ENCODE results near the gene PPFIBP1.

- TF ChIP-seq, protein P1, sequence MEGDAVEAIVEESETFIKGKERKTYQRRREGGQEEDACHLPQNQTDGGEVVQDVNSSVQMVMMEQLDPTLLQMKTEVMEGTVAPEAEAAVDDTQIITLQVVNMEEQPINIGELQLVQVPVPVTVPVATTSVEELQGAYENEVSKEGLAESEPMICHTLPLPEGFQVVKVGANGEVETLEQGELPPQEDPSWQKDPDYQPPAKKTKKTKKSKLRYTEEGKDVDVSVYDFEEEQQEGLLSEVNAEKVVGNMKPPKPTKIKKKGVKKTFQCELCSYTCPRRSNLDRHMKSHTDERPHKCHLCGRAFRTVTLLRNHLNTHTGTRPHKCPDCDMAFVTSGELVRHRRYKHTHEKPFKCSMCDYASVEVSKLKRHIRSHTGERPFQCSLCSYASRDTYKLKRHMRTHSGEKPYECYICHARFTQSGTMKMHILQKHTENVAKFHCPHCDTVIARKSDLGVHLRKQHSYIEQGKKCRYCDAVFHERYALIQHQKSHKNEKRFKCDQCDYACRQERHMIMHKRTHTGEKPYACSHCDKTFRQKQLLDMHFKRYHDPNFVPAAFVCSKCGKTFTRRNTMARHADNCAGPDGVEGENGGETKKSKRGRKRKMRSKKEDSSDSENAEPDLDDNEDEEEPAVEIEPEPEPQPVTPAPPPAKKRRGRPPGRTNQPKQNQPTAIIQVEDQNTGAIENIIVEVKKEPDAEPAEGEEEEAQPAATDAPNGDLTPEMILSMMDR (IDR thresholded peaks at IDR 0.05), result no peak
- no peak for TF ChIP-seq SIN3A (IDR thresholded peaks at IDR 0.05; ENCODE audit: borderline replicate concordance, insufficient read depth, low read depth, low read length)
- TF ChIP-seq, protein P2, sequence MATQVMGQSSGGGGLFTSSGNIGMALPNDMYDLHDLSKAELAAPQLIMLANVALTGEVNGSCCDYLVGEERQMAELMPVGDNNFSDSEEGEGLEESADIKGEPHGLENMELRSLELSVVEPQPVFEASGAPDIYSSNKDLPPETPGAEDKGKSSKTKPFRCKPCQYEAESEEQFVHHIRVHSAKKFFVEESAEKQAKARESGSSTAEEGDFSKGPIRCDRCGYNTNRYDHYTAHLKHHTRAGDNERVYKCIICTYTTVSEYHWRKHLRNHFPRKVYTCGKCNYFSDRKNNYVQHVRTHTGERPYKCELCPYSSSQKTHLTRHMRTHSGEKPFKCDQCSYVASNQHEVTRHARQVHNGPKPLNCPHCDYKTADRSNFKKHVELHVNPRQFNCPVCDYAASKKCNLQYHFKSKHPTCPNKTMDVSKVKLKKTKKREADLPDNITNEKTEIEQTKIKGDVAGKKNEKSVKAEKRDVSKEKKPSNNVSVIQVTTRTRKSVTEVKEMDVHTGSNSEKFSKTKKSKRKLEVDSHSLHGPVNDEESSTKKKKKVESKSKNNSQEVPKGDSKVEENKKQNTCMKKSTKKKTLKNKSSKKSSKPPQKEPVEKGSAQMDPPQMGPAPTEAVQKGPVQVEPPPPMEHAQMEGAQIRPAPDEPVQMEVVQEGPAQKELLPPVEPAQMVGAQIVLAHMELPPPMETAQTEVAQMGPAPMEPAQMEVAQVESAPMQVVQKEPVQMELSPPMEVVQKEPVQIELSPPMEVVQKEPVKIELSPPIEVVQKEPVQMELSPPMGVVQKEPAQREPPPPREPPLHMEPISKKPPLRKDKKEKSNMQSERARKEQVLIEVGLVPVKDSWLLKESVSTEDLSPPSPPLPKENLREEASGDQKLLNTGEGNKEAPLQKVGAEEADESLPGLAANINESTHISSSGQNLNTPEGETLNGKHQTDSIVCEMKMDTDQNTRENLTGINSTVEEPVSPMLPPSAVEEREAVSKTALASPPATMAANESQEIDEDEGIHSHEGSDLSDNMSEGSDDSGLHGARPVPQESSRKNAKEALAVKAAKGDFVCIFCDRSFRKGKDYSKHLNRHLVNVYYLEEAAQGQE (IDR thresholded peaks at IDR 0.05; ENCODE audit: insufficient read depth in 1 of 2, low read depth in 2 of 2, low read length in 1 of 2), result no peak
- TF ChIP-seq POLR2AphosphoS5 (IDR thresholded peaks at IDR 0.05; ENCODE audit: low read depth, low read length), result no peak
- no peak for TF ChIP-seq TCF7L2 (IDR thresholded peaks at IDR 0.05; ENCODE audit: low read depth, low read length)
Observed at GRCh38 chr12:27505761-27506160, 18.2 kb upstream of the PPFIBP1 start.
